GM21737 (cell line): ENCODE results near the gene ABCB11.
A peak's percentile ranks its signal among the peaks of the same experiment; 100 is the strongest.
"Not testable (repeated sequence)": the region's sequence is repeated elsewhere in the genome, so short reads cannot be mapped to it uniquely, and the experiment has no call there.

Experiments used
- ATAC-seq: cut with Tn5 transposase; IDR thresholded peaks from one replicate; pipeline ENCODE4 v1.9.1; 2021; ENCODE audit warnings: mild to moderate bottlenecking, moderate library complexity; ENCODE audit not compliant: unreplicated experiment

The ABCB11 gene

GRCh38 chr2:169031202-169031601 is at the start of gene ABCB11:
Gene ABCB11 (minus strand): TSS chr2:169031324. CDS start chr2:169018125, 13,199 bp downstream.
- ATAC-seq = no peak

GRCh38 chr2:169080250-169081069 is 49.3 kb upstream of the ABCB11 start:
- ATAC-seq = peak; percentile 84

- ATAC-seq = no peak
Measured at GRCh38 chr2:169077674-169078240, 46.6 kb upstream of the ABCB11 start.

- no peak for ATAC-seq
Measured at GRCh38 chr2:169073963-169074751, 43.0 kb upstream of the ABCB11 start.

GRCh38 chr2:169073211-169073962 is 42.3 kb upstream of the ABCB11 start:
- ATAC-seq = no peak

- no peak for ATAC-seq
Measured at GRCh38 chr2:169072163-169072925, 41.2 kb upstream of the ABCB11 start.

GRCh38 chr2:169071455-169071854 is 40.3 kb upstream of the ABCB11 start:
- no peak for ATAC-seq

- no peak for ATAC-seq
Measured at GRCh38 chr2:169069833-169070232, 38.7 kb upstream of the ABCB11 start.

GRCh38 chr2:169069341-169069740 is 38.2 kb upstream of the ABCB11 start, which contains the start of gene DHRS9:
Gene DHRS9 (plus strand): TSS chr2:169069563. CDS start chr2:169081582, 12,019 bp downstream.
- no peak for ATAC-seq

GRCh38 chr2:169066897-169067296 is 35.8 kb upstream of the ABCB11 start:
- no peak for ATAC-seq

GRCh38 chr2:169065864-169066517 is 34.9 kb upstream of the ABCB11 start:
- ATAC-seq = no peak

- no peak for ATAC-seq
Measured at GRCh38 chr2:169065422-169065821, 34.3 kb upstream of the ABCB11 start.

- ATAC-seq = not testable (repeated sequence)
Measured at GRCh38 chr2:169064199-169064598, 33.1 kb upstream of the ABCB11 start.

- not testable (repeated sequence) for ATAC-seq
Measured at GRCh38 chr2:169054575-169054974, 23.5 kb upstream of the ABCB11 start.

GRCh38 chr2:169050476-169051240 is 19.5 kb upstream of the ABCB11 start:
- ATAC-seq = no peak

GRCh38 chr2:169049142-169049541 is 18.0 kb upstream of the ABCB11 start:
- ATAC-seq = no peak

- no peak for ATAC-seq
Measured at GRCh38 chr2:169047256-169048250, 16.4 kb upstream of the ABCB11 start.
